ENCODE data around the gene S1PR1.
A peak's percentile ranks its signal among the peaks of the same experiment; 100 is the strongest.

The S1PR1 gene

DNA sequence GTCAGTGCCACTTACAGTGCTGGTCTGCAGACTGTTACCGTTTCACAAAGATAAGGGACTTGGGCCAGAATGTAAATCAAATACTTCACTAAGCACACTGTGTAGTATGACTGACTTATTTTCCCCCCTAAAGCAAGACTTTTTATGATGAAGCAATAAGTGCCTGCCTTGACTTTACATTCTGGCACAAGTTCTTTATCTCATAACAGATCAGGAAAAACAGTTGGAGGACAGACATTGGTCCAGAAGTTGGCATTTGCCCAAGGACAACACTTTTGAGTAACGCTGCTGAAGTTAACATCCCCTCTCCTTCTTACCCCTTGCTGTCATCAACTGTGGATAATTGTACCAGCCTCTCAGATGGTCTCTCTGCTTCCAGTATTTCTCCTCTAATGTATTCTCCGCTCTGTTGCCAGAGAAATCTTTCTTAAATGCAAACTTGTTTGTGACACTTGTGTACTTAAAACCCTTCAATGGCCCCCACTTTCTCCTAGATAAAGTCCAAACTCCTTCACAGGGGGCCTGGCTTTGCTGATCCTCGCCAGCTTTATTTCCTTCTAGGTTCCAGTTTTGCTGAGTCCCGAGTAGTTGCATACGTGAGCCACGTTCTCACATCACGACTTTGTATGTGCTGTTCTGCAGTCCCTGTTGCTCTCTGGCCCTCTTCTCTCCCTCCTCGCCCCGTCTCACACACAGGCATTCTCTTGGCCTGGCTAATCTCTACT lies 45.7 kb downstream of the S1PR1 start:
- no peak for DNase-seq

DNA sequence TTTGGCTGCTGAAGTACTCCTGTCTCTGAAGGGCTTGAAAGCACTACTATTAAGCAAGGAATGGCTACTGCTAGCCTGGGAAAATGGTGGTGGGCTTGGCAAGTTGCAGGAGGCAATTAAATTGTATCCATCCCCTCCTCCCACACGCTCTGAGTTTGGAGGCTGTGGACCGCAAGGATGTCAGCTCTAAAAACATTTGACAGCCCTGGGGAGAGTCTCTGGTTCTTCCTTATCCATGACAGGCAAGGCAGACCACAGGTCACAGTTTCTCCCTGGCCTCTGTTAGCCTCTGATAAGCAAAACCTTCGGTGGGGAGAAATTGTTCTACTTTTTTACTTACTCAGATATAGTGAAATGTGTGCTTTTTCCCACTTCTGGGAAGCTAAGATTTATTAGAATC lies 46.6 kb downstream of the S1PR1 start:
- DNase-seq: no peak

DNA sequence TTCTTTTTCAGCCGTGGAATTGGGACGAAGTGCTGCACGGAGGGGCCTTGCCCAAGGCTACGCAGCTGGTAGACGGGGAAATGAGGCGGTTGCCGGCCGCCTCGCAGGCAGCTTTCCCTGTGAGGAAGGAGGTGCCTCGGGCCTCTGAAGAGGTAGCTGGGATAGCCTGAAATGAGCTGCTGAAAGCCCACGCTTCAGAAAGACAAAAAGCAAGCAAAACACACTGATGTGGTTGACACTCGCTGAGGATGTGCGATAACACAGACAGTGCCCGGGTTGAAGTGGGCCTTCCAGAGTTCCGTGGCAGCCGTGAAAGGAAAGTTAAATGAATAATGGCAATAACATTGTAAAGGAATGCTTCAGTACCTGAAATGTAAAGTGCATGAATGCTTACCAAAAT lies 47.2 kb downstream of the S1PR1 start:
- peak; percentile 75 for DNase-seq

DNA sequence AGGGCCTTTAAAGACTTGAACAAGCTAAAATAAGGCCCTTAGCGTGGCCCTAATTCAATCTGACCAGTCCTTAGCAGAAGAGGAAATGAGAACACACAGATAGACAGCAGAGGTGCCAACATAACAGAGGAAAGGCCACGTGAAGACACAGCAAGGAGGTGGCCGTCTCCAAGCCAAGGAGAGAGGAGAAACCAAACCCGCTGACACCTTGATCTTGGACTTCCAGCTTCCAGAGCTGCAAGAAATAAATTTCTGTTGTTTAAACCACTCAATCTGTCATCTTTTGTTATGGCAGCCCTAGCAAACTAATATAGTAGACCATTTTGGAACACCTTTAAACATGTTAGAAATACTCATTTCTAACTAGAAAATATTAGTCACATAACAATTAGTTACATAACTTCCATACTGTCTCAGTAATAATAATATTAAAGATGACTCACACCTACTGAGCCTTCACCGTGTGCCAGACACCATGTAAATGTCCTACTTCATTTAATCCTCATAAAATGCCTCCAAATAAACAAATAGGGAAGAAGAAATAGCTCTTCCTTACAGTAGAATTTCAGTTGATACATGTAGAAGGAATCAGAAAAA lies 47.9 kb downstream of the S1PR1 start:
- no peak for DNase-seq

DNA sequence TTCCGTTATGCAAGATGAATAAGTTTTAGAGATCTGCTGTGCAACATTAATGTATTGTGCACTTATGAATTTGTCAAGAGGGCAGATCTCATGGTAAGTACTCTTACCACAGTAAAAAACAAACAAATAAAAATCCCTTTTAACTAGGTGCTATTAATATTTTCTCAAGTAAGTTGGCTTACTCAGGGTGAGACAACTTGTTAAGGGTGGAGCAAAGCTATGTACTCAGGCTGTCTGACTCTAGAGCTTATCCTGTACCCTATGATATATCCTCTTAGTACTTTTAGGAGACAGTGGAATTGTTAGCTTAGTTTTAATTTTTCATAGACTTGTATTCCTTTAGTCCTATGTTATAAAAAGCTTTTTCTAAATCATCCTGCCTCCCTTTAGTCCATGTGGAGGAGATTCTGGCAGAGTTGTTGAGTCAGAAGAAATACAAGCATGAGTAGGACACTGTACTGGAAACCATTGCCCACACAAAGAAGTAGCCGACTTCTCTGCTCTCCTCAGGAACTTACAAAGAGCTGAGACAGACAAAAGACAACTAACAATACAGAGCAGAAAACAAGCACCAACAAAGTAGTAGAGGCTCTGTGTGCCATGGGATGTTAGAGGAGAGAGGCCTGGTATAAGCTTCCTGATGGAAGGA lies 49.2 kb downstream of the S1PR1 start:
- no peak for DNase-seq

DNA sequence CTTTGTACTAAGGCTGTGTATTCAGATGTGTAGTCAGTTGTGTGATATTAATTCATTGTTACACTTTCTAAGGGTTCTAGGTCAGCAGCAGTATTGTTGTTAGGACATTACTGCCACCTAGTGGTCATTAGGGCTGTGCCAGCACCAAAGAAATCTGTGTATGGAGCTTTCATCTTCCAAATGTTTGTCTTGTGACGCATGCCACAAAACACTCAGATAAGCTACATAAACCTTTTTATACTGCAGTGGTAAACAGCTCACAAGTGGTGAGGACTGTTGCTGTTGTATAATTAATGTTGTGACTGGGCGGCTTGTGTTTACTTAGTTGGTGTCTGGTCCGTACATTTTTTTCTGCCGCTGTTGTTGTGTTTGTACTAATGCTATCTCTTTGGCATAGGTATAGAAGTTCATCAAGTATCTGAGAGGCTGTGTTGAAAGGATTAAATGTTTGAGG lies 51.7 kb downstream of the S1PR1 start:
- DNase-seq: peak; percentile 83

DNA sequence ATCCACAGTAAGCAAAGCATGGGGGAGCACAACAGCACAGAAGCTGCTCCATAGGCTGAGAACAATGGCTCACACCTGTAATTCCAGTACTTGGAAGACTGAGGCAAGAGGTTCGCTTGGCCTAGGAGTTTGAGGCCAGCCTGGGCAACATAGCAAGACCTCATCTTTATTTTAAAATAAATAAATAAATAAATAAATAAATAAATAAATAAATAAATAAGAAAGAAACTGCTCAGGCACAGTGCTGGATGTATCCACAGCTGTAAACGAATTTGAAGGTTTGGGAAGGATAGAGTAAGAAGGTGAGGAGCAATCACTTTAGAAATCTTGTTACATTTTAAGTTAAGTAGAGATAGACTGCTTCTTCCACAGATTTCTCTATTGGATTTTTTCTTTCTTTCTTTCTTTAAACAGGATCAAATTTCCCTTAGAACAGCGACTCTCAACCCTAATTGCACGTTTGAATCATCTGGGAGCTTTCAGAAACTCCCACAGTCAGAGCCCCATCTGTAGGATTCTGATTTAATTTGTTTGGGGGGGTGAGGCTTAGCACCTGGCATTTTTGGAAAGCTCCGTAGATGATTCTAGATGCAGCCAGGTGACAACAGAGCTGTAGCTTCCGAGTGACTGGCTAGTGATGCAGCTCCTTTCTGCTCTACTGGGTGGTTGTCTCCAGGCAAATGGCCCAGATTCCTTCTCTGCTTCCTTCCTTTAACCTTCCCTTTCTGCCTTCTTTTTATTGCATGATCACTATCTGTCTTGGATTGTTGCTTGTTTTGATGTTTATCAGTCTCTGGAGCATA lies 53.5 kb downstream of the S1PR1 start:
- no peak for DNase-seq

Data from activated effector memory CD4-positive, alpha-beta T cell treated with anti-CD3 and anti-CD28 coated beads, Interleukin-2, amount 50 U/mL, for 16 hours (primary cell).